ENCODE measurements around the gene NDST3.
"Not testable (repeated sequence)": the region's sequence is repeated elsewhere in the genome, so short reads cannot be mapped to it uniquely, and the experiment has no call there.

The NDST3 gene

GRCh38 chr4:118270492-118270891 is 236.2 kb downstream of the NDST3 start:
- DNase-seq (ENCODE audit: low read depth in 2 of 2), result no peak

- no peak for DNase-seq (ENCODE audit: low read depth in 2 of 2)
These were observed 237.5 kb downstream of the NDST3 start for GRCh38 chr4:118271788-118272187.

GRCh38 chr4:118273642-118274041 is 239.4 kb downstream of the NDST3 start:
- DNase-seq (ENCODE audit: low read depth in 2 of 2), result no peak

DNA sequence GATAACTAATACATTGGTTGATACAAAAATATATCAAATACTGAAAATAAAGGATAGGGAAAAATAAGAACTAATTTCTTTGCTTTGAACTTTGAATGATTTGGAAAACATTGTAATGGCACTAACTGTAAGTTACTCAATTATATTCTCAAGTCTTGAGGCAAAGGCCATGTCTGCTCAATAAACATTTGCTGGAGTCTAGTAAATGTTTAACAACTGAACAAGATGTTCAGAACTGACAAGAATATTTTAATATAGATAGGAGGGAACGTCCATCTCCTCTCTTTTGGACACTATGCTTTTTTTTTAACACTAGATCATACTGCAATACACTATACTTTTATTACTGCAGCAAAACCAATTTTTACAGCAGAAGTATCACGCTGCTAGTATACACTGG is 242.3 kb downstream of the NDST3 start:
- DNase-seq (ENCODE audit: low read depth in 2 of 2), result no peak

GRCh38 chr4:118277243-118277642 is 243.0 kb downstream of the NDST3 start:
- DNase-seq (ENCODE audit: low read depth in 2 of 2), result no peak

DNA sequence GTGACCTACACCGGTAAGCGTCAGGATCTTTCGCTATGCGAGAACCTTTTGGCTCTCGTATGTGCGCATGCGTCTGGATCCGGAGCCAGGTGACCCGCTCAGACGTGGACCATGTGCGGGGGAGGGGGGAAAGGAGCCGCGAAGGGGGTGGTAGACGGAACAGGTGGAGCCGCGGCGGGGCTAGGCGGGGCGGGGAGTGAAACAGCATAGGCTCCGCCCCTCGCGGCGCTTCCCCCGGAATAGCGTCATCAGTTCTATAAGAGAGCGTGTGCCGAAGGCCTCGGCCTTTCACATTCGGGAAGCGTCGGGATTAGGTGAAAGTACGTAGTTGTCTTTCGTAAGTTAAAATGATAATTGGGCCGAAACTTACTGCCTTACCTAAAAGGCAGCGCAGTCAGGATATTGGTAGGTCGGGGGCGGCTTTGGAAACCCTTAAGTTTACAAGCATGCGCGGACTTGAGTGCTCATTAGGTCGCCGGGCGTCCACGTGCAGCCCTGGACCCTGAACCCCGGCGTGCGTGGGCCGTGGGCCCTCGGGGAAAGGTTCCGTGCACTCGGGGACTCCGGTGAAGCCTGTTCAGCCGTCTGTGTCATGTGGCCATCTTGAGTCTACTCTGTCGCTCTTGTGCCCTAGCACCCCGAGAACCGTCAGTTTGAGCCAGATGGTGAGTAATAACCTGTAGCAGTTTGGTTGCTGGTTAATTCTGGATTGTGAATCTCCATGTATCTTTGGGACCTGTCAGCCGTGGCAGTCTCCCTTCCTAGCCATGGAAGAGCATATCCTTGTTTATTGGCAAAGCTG is 244.4 kb downstream of the NDST3 start:
- peak; percentile 96 to 98 for DNase-seq (ENCODE audit: low read depth in 2 of 2)

GRCh38 chr4:118279328-118279727 is 245.0 kb downstream of the NDST3 start:
- no peak for DNase-seq (ENCODE audit: low read depth in 2 of 2)

- DNase-seq (ENCODE audit: low read depth in 2 of 2), result no peak
These were observed 245.7 kb downstream of the NDST3 start for GRCh38 chr4:118279920-118280432.

- no peak for DNase-seq (ENCODE audit: low read depth in 2 of 2)
These were observed 246.4 kb downstream of the NDST3 start for GRCh38 chr4:118280501-118281218.

DNA sequence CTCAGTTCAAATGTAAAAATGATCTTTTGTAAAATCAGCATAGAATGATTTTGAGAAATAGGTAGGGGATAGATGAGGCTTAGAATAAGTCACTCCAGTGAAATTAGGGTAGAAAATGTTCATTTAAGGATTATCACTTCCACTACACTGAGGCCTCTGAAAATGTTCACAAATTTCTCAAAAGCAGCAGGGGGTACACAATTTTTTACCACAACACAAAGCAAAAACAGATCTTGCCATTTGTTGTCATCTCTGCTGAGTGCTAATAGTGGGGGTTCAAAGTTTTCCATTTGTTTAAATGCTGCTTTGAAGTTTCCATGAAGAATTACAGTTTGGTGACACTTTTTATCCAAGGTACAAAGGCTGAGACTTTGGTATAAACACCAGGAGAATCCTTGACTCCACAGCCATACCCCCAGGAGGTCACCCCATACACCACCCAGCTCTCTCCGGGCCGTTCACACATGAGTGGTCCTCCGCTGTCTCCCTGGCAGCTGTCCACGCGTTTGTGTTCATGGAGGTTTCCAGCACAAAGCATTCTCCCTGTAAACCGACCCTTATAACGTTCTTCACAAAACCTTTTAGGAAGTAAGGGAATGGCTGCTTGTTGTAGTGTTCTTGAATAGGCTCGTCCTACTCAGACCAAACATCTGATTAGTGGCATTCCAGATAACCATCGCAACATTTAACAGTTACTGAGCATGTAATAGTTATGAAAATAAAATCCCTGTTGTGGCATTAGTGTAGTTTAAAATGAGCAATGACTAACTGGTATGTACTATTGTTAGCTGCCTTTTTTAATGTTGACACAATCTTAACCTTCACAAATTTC is 247.5 kb downstream of the NDST3 start:
- no peak for DNase-seq (ENCODE audit: low read depth in 2 of 2)

GRCh38 chr4:118282692-118283091 is 248.4 kb downstream of the NDST3 start:
- DNase-seq (ENCODE audit: low read depth in 2 of 2), result no peak

- no peak for DNase-seq (ENCODE audit: low read depth in 2 of 2)
These were observed 249.9 kb downstream of the NDST3 start for GRCh38 chr4:118284169-118284568.

DNA sequence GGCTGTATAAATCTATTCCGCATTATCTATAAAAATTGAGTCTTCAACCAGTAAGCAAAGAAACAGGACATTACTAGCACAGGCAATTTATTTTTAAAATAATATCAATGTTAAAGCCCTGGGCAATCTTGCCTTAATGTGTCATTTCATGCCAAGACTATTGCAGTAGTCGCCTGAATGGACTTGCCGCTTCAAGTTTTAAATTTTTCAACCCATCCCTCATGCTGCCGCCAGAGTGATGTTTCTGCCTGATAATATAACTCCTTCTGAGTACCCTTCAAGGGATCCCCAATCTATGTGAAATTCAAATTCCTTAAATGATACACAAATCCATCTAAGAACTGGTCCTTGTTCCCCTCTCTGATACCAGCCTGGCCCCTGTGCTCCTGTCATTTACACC is 251.6 kb downstream of the NDST3 start:
- DNase-seq (ENCODE audit: low read depth in 2 of 2), result no peak

- no peak for DNase-seq (ENCODE audit: low read depth in 2 of 2)
These were observed 252.4 kb downstream of the NDST3 start for GRCh38 chr4:118286685-118287084.

DNA sequence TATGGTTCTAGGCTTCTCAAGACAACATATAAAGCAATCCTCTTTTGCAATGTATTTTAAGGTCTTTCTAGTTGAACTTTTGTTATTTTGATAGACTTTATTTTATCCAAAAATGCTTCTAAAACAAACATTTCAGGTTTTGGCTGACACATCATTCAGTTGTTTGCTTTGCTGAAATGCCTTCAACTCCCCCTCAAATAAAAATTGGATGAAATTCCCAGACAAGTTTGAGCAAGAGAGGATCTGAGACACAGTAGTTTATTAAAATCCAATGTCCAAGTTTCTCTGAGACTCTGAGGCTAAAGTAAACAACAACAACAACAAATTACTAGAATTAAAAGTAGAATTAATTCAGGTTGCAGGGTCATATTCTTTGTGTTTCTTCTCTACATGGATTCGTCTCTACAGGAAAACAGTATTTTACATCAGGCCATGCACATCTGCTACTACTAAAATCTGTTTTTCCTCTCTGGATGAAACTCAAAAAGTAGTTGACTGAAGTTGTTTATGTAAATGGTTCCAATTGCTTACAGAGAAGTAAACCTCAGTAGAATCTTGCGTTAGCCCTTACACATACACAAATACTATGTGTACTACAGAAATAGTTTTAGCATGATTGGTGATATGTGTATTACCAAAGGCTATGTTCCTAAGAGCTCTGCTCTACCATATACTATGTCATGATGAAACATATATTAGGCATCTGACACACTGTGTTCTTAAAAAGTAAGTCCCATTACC is 253.6 kb downstream of the NDST3 start:
- DNase-seq (ENCODE audit: low read depth in 2 of 2), result no peak

DNA sequence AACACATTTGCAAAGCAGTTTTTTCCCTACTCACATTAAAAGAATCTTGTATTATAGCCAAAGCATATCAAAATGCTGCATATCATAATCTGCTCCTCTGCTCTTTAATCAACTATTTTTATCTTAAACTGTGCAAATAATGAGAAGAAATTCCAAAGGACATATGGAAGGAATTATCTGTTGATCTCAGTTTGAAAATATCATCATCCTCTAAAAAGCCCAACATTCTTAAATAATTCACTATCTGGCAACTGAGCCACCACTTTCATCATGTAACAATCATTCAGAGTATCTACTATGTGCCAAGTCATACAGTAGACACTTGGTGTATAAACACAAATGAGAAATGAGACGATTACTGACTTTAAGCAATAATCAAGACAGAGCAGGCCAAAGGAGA is 255.5 kb downstream of the NDST3 start:
- no peak for DNase-seq (ENCODE audit: low read depth in 2 of 2)

DNA sequence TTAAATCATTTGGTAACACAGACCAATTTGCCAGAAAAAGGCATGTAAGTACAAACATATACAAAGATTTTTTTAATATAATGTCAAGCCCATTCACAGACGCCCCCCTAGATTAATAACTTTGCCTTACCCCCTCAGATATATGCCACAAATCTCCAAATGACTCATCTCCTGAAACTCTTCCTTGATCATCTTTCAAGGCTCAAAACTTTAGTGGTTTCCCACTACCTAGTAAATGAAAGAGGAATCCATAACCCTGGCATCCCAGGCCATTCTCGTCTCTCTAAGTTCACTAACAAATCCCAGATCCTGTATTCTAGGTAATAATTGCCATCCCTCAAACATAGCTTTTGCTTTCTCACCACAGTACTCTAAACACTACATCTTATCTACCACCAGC is 256.7 kb downstream of the NDST3 start:
- DNase-seq (ENCODE audit: low read depth in 2 of 2), result no peak

GRCh38 chr4:118296729-118297128 is 262.4 kb downstream of the NDST3 start:
- DNase-seq (ENCODE audit: low read depth in 2 of 2), result no peak

- DNase-seq (ENCODE audit: low read depth in 2 of 2), result not testable (repeated sequence)
These were observed 265.3 kb downstream of the NDST3 start for GRCh38 chr4:118299619-118300018.

DNA sequence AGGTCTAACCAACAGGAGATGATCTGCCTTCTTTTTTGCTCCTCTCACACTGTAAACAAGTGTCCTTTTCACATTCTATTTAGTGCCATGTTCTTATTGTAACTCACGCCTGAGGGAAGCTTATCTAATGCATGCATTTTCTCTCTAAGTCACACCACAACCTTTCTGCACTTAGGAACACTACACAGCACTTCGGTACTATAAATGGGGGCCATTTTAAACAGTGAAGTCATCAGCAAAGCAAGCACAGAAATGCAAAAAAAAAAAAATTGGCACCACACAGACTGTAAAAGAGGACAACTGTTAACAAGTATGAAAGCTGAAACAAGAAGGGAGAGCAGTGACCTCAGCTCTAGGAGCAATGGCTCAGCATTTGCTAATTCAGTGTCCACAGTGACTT is 273.4 kb downstream of the NDST3 start:
- DNase-seq (ENCODE audit: low read depth in 2 of 2), result no peak
